NCI-H2029 (cell line): Measurements from ENCODE around the gene NCEH1.
A peak's percentile ranks its signal among the peaks of the same experiment; 100 is the strongest.
"Not testable (repeated sequence)": the region's sequence is repeated elsewhere in the genome, so short reads cannot be mapped to it uniquely, and the experiment has no call there.

Experiments used
- DNase-seq: peaks from one replicate; lab custom pipeline; 2025; lab: John Stamatoyannopoulos, UW

NCEH1 gene

DNA sequence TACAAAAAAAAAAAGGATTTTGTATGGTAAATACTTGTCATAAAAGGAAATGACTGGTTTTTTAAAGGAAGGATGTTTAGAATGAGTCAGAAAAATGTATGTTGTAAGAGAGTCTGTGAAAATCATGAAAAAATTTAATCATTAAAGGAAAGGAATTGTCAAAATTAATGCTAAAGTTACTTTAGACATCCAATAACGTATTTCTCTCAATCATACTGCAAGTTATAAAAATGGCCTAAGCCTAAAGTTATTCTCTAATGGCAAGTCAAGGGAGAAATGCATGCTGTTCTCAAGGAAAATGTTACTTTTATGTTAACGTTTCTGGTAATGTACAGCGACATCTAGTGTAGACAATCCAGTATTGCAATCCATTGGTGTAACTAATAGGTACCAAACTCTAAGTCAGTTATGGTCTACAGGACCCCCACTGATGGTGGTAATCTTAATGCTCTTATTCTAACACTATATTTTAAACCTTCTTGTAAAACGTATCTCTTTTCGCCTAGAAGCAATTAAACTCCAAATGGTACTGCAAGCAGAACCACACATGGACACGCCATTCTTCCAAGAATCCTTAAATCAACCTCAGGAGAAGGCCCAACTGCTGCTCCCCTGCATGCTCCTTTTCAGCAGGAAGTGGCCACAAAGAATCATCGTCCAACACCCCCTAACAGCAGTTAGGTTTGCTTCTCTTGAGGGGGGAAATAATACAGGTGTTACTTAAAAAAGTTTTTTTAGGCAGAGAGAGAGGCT is 35.2 kb downstream of the NCEH1 start:
- no peak for DNase-seq

DNA sequence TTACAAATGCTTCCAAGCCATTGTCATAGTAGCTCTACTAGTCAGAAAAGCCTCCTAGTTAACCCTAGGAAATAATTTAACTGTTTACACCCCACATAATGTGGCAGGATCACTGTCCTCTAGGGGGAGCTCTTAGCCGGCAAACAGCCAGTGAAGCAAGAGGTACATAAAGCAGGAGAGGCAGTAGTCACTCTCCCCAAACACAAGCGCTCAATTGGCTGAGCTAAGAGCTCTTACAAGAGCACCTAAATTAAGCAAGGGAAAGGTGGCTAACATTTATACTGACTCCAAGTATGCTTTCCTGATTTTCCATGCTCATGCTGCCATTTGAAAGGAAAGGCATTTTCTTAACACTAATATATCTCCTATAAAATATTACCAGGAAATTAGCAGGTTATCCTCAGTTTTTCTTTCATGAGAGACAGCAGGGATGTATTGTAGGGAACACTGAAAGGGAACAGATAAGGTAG is 37.6 kb downstream of the NCEH1 start:
- DNase-seq: peak; percentile 69

GRCh38 chr3:172669021-172669420 is 41.8 kb downstream of the NCEH1 start:
- no peak for DNase-seq

- peak; percentile 84 for DNase-seq
Observed at GRCh38 chr3:172666873-172667694, 43.8 kb downstream of the NCEH1 start.

- peak; percentile 72 for DNase-seq
Observed at GRCh38 chr3:172666181-172666872, 44.5 kb downstream of the NCEH1 start.

DNA sequence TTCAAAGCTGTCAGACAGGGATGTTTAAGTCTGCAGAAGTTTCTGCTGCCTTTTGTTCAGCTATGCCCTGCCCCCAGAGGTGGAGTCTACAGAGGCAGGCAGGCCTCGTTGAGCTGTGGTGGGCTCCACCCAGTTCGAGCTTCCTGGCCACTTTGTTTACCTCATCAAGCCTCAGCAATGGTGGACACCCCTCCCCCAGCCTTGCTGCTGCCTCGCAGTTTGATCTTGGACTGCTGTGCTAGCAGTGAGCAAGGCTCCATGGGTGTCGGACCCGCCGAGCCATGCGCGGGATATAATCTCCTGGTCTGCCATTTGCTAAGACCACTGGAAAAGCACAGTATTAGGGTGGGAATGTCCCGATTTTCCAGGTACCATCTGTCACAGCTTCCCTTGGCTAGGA is 45.4 kb downstream of the NCEH1 start:
- DNase-seq: not testable (repeated sequence)

DNA sequence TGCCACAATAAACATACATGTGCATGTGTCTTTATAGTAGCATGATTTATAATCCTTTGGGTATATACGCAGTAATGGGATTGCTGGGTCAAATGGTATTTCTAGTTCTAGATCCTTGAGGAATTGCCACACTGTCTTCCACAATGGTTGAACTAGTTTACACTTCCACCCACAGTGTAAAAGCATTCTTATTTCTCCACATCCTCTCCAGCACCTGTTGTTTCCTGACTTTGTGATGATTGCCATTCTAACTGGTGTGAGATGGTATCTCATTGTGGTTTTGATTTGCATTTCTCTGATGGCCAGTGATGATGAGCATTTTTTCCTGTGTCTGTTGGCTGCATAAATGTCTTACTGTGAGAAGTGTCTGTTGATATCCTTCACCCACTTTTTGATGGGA is 50.4 kb downstream of the NCEH1 start:
- DNase-seq: not testable (repeated sequence)

DNA sequence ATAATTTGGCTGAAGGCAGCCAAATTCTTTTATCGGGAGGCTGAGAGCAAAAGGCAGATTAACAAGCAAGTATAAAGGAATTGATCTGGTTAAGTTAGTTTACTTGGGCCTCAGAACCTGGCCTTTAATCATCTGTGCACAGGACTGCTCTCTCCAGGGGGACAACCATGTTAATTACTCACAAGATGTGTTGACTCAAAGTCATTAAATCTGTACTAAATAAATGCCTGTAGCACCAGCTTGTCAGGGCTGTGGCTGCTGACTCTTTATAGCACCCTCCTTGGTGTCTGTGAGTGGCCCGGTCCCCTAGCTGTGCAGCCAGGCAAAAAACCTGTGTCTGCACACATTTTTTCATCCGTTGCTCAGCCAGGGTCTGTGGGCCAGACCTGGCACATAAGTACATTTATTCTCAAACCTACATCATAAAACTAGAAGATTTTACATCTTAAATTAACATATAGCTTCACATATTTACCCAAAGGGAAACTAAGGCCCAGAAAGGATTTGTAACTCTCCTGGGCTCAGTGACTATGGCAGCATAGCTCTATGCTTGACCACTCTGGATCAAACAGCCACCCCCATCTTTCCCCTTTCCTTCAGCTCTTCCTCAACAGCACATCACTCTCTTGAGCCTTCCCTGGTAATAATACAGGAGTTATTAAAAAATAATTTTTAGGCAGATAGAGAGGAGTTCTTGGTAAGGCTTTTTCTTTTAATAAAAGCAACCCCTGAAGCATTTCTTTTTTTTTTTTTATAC is 51.4 kb downstream of the NCEH1 start:
- DNase-seq: no peak

- DNase-seq: no peak
Observed at GRCh38 chr3:172658344-172659245, 52.3 kb downstream of the NCEH1 start.

DNA sequence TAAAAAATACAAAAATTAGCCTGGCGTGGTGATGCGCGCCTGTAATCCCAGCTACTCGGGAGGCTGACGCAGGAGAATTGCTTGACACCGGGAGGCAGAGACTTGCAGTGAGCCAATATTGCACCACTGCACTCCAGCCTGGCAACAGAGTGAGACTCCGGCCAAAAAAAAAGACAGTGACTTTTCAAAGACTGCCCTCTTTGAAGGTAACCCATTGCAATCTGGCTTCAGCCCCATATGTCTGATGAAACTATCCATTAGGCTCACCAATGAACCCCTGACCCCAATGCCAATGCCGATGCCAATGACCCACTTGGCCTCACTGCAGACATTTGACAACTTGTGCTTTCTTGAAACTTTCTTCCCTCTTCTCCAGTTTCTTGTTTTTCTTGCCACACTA is 54.3 kb downstream of the NCEH1 start:
- no peak for DNase-seq

DNA sequence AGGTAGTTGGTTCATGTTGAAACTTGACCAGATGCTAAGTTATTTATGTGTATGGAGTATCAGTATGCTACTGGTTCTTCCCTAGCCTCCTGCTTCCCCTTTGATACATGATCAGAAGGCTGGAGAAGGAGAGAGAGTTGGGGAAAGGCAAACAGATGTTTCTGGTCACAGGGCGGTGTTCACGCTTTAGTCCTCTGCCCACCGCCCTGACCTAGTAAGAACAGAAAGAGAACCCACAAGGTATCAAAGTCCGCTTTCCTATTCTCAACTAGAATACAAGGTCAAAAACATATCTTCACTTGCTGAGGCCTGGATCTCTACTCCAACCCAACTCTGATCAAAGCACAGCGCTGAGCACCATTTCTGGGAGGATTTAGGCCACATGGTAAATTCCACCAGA is 55.5 kb downstream of the NCEH1 start:
- DNase-seq: no peak

DNA sequence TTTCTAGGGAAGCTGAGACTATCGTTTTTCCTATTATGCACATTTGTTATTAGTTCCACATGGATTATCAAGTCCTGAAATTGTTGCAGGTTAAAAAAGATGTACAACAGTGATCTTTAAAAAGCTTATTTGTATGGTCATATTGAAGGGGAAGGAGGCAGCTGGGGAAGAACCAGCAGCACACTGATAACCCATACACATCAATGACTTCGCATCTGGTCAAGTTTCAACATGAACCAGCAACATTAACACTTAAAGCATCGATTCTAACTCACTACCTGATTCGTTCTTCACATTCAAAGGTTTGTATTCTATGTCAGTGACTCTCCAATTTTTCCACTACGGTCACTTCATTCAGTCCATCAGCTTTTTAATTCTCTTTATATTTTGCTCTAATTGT is 56.4 kb downstream of the NCEH1 start:
- DNase-seq: no peak

- no peak for DNase-seq
Observed at GRCh38 chr3:172653004-172653572, 57.8 kb downstream of the NCEH1 start.

DNA sequence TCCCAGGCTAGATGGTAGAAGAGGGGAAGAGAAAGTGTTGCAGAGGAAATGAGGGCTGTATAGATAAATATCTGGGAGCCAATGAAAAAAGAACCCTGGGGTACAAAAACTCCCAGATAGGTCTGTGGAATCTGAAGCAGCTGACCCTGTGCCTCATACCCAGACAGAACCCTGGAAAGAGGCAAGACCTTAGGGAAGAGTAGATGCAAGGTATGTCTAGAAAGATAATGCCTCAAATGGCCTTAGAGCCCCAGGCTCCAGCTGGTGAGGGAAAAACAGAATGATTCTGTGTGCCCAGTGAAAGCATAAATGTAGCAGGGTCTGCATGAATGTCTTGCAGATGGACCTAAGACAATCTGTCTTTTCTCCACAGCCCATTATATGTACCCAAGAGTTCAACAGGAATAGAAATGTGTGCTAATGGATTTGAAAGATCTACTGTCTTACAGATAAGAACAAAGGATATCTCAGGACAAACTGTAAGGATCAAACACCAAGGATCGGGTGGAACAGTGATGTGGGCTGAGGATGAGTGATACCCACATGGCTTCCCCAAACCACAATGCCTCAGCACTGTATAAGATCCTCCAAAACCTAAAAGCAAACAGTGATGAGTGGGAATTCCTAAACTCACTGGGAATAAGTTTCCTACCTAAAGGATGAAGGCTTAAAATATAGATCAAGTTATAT is 58.8 kb downstream of the NCEH1 start:
- no peak for DNase-seq

DNA sequence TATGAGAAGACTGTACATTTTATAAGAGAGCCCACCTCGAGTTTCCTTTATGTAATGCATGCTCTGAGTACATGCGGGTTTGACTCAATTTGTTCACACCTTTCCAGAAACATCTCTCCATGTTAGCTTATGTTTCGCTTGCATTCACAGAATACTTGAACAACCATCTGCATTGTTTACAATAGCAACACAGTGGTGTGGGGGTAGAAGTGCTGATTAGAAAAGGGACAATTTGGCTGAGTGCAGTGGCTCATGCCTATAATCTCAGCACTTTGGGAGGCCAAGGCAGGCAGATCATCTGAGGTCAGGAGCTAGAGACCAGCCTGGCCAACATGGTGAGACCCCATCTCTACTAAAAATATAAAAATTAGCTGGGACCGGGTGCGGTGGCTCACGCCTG is 60.9 kb downstream of the NCEH1 start:
- DNase-seq: no peak

DNA sequence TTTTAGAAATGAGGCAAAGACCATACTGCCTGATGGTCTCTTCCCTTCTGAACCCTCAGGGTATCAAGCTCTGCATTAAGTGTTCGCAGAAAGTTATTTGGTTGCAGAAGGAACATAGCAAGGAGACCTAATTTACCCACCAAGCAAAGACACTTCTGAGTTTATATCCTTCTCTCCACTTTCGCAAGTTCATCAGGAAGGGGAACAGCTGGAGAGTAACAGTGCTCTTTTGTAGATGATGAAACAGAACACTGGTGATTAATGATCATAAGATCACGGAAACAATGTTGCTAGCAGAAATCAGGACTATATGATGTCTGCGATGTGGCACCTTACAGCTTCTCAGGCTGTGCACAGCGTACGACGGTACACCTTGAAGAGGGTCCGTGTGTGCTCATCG is 62.1 kb downstream of the NCEH1 start:
- DNase-seq: no peak

DNA sequence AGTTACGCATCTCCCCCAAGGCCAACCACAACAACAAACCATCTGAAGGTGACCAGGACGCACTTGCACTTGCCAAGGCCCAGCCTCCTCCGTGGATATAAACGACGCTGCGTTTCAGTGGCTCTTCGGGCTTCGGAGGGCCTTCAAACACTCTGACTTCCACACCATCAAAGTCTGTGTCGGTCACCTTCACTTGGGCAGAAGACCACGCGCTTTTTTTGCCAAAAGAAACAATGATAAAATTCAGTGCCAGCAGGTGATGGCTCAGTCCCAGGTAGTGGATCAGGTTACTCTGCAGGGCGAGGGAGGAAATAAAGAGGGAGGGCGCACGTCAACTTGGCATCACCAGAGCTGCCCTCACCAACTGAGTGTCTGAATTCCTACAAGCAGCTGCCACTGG is 63.0 kb downstream of the NCEH1 start:
- DNase-seq: peak; percentile 93

- no peak for DNase-seq
Observed at GRCh38 chr3:172647080-172647479, 63.8 kb downstream of the NCEH1 start.

DNA sequence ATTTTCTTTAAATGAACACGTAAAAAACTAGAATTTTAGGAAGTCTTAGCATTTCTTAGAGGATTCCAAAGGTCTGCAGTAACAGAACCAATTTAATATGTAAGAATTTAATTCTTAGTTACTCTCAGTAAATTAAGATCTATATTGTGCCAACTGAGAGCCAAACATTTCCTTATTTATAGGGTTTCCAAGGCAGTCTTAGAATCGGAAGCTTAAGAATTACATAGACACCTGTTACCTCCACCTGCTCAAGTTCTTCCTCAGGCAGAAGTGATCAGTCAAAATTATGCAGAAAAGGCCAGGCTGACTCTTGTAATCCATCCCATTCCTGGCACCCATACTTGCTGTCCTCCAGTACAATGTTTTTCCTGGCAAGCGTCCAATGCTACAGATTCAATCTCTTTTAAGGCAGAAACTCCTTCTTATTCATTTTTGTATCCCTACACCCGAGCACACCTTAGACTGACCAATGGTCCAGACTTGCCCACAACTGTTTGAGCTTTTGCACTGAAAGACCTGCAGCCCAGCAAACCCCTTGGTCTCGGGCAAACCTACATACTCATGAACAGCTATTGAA is 64.3 kb downstream of the NCEH1 start:
- DNase-seq: peak; percentile 81

DNA sequence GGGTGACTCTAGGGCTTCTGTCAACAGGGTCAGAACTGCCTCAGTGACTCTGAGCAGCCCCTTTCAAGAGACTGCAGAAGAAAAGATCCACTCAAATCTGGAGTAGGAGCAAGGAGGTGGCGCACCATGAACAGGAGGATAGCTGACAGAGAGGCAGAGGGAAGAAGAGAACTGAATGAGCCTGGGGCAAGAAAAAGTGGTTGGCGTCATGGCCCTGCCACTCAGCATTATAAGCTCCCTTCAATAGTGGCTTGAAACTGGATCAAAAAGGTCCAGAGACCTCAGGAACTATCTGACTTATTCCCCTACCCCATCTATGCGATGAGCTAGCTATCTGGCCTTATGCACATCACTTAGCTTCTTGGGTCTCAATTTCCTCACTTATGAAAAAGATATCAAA is 66.6 kb downstream of the NCEH1 start:
- DNase-seq: no peak
